D721Med (cell line): ENCODE results near the gene CACNB1.

Experiments used
- DNase-seq: peaks from one replicate; pipeline ENCODE4 v3.0.0; 2011; ENCODE audit warnings: low spot score; ENCODE audit not compliant: insufficient read length
- FAIRE-seq: peaks from 2 replicates; lab custom pipeline; 2011; peaks lifted over from hg19 to GRCh38; lab: Jason Lieb, UNC
- TF ChIP-seq, protein P1 (sequence below): IDR thresholded peaks from 2 replicates; pipeline ENCODE4 v1.5.1; 2012; ENCODE audit warnings: mild to moderate bottlenecking, control low read depth; ENCODE audit not compliant: insufficient read depth; ENCODE audit errors: missing control alignments

Gene CACNB1

DNA sequence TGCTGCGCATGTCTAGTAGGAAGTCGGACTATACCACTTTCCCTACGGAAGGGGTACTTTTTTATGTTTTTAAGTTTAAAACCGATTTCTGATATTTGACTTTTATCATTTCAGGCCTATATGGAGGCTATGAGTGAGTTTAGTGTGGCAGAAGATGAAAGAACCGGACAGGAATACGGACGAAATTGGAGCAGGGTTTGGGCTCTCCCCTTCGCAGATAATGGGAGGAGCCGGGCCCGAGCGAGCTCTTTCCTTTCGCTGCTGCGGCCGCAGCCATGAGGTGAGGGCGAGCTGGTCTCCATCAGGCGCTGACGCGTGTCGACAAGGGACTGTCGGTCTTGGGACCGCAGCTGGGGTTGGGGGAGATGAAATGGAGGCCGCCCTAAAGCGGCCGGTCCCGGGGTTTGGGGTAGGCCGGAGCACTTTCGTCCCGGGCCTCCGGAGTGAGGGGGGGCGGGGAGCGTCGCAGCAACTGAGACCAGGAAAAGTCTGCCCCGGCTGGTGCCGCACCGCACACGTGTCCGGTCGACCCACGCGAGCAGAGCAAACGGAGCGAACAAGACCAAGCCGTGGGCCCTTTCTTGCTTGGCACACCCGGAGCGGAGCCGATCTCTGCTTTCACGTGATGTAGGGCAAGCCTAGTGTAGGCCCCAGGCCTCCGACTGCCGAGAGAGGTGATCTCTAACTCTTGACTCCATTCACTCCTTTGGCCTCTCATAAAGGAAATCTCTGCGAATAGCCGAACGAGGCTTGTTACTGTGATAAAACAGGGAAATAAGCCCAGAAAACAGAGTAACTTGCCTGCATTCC lies 2.8 kb upstream of the CACNB1 start, which contains the start of gene RPL19:
Gene RPL19, plus strand, starts transcription at position 214 of the 810 bp plus-strand sequence. Its CDS starts 62 bp downstream, at position 276.
- FAIRE-seq, result no peak
- TF ChIP-seq, protein P1, sequence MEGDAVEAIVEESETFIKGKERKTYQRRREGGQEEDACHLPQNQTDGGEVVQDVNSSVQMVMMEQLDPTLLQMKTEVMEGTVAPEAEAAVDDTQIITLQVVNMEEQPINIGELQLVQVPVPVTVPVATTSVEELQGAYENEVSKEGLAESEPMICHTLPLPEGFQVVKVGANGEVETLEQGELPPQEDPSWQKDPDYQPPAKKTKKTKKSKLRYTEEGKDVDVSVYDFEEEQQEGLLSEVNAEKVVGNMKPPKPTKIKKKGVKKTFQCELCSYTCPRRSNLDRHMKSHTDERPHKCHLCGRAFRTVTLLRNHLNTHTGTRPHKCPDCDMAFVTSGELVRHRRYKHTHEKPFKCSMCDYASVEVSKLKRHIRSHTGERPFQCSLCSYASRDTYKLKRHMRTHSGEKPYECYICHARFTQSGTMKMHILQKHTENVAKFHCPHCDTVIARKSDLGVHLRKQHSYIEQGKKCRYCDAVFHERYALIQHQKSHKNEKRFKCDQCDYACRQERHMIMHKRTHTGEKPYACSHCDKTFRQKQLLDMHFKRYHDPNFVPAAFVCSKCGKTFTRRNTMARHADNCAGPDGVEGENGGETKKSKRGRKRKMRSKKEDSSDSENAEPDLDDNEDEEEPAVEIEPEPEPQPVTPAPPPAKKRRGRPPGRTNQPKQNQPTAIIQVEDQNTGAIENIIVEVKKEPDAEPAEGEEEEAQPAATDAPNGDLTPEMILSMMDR, result no peak
- peak; percentile 79 for DNase-seq

DNA sequence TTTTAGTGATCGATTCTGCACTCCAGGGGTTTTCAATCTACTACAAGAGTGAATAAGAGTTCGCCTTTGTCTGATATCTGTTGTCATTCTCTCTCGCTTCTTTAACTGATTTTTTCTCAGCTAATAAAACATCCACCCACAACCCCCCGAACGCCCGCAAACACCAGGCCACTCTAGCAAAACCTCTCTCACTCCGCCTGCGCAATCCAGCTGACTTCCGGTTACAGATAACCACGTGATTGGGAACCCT lies 2.3 kb upstream of the CACNB1 start:
- DNase-seq (peak; percentile 94), FAIRE-seq (no peak)
- TF ChIP-seq, protein P1, result no peak

DNA sequence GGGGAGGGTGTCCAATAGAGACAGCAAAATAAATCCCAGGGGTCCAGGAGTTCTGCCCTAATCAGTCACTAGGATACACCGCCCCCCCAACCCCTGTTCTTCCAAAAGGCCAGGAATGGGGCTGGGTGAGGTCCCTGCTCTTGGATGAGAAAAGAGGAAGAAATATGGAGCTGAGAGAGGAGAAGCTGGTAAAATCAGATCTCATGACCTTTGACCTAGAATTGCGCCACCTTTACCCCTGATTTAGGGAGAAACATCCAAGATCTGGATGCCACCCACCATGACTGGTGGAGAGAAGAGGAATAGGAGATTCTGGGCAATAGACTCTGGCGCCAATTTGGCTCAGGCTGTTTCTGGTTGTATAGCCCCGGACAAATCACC lies 707 bp upstream of the CACNB1 start:
- TF ChIP-seq, protein P1, result no peak
- no peak for FAIRE-seq
- DNase-seq, result no peak

DNA sequence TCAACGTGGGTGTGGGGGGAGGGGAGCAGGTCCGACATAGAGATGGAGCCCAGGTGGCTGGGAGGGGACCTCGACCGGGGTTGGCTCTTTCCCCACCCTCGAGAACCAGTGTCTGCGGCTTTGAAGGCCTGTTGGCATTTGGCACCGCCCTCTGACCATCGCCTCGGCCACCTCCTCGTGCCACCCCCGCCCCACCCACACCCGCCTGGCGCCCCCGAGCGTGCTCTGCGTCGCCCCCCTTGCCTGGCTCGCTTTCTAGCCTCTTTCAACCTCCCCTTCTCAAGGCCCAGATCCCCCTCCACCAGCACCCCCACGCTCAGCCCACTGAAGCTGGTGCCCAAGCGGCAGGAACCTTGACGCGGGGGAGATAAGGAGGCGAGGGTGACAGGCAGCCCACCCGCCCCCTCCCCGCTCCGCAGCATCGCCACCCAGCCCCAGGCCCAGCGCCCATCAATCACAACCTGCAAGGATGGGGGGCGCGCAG lies 619 bp downstream of the CACNB1 start:
- DNase-seq, result peak; percentile 44
- FAIRE-seq, result no peak
- TF ChIP-seq, protein P1, result no peak

DNA sequence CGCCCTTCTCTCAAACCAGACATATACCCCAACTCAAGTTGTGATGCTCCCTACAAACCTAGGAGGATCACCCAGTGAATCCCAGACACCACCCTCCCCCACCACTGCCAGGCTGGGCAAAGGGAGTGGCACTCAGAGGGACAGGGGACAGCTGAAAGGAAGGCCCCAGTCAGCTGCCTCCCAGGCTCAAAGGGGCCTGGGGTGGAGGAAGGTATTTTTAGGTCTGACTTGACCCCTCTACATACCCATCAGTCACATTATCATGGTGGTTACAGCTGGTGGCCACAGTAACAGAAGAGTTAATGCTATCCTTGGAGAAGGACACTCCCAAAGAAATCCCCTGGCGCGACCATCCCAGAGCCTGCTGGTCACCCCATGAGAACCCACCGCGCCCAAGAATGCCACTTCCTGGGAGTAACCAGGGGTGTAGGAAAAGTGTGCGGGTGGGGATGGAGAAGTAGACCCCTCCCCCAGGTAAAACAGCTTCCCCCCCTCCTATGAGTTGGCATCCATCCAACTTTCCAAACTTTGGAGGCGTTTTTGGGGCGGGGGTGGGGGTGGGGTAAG lies 1.1 kb downstream of the CACNB1 start:
- TF ChIP-seq, protein P1, result no peak
- no peak for FAIRE-seq
- DNase-seq, result no peak

DNA sequence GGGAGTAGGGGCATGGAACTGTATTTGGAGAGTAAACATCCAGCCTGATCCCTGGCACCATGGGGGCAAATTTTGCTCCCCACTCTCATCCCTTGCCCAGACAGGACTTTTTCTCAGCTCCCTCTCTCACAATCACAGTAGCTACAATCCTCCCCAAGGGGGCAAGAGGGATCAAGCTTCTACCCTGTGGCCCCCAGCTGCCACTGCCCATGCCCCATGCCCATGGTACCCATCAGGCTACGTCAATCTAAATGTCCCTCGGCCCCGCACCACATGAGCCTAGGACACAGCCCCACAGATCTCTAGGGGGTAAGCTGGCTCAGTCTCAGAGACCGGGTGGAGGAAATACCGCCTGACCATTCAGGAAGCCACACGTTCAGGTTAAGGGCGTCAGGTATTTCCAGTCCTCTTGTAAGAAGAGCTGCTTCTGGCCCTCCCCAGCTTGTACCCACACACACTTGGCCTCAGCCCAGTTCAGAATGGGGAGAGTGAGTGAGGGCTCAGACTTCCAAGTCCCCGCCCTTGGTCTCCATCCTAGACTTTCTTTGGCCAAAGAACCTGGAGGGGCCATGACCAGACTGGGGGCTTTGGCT lies 1.8 kb downstream of the CACNB1 start:
- DNase-seq (no peak), FAIRE-seq (no peak)
- TF ChIP-seq, protein P1, result no peak
